Measurements from ENCODE around the gene CRIP1.

DNA sequence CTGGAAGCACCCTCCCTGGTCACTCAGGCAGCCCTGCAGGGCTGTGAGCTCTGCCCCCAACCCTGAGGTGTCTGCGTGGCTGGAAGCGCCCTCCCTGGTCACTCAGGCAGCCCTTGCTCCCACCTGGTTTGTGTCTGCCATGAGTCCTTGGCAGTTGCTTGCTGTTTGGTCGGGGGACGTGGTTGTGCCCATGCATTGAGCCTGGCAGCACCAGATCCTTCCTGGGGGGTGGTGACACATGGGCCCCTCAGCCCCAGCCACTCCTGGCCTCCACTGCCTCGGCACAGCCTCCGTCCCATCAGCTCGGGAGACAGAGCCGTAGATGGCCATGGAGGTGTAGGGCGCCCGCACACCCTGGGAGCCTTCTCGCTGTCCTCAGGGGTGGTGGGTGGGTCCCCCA lies 47.5 kb upstream of the CRIP1 start:
- TF ChIP-seq, protein P1, sequence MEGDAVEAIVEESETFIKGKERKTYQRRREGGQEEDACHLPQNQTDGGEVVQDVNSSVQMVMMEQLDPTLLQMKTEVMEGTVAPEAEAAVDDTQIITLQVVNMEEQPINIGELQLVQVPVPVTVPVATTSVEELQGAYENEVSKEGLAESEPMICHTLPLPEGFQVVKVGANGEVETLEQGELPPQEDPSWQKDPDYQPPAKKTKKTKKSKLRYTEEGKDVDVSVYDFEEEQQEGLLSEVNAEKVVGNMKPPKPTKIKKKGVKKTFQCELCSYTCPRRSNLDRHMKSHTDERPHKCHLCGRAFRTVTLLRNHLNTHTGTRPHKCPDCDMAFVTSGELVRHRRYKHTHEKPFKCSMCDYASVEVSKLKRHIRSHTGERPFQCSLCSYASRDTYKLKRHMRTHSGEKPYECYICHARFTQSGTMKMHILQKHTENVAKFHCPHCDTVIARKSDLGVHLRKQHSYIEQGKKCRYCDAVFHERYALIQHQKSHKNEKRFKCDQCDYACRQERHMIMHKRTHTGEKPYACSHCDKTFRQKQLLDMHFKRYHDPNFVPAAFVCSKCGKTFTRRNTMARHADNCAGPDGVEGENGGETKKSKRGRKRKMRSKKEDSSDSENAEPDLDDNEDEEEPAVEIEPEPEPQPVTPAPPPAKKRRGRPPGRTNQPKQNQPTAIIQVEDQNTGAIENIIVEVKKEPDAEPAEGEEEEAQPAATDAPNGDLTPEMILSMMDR (IDR thresholded peaks at IDR 0.05): no peak
- no peak for TF ChIP-seq ZFX (IDR thresholded peaks at IDR 0.05; ENCODE audit: borderline replicate concordance)

Data from 22Rv1 (cell line).